Activated naive CD4-positive, alpha-beta T cell treated with anti-CD3 and anti-CD28 coated beads, Interleukin-2, amount 10 ng/mL, durations not matched to agents 7 days and 5 days (primary cell): ENCODE results near the gene BFSP1.

Experiments used
- CTCF ChIA-PET: fragments of 350-600 bp; sonication (Branson Sonifier 250); formaldehyde crosslinking; loops from one replicate; lab custom pipeline; 2021; ENCODE audit warnings: antibody characterized with exemption; lab: Charles Lee
- DNase-seq: peaks from one replicate; pipeline ENCODE4 v3.0.0-alpha.2; 2020
- H3K27ac Mint-ChIP-seq: one replicate; pipeline ENCODE4 v1.8.0; 2021; ENCODE audit warnings: mild to moderate bottlenecking, moderate library complexity, mixed read lengths
- H3K27me3 Mint-ChIP-seq: one replicate; pipeline ENCODE4 v1.8.0; 2021; ENCODE audit warnings: mild to moderate bottlenecking, mixed read lengths
- H3K36me3 Mint-ChIP-seq: one replicate; pipeline ENCODE4 v1.8.0; 2021; ENCODE audit warnings: mixed read lengths
- H3K4me1 Mint-ChIP-seq: one replicate; pipeline ENCODE4 v1.8.0; 2021; ENCODE audit warnings: mixed read lengths
- H3K4me3 Mint-ChIP-seq: one replicate; pipeline ENCODE4 v1.8.0; 2021; ENCODE audit warnings: mild to moderate bottlenecking, moderate library complexity, mixed read lengths
- H3K9me3 Mint-ChIP-seq: one replicate; pipeline ENCODE4 v1.8.0; 2021; ENCODE audit warnings: mixed read lengths

Gene BFSP1

DNA sequence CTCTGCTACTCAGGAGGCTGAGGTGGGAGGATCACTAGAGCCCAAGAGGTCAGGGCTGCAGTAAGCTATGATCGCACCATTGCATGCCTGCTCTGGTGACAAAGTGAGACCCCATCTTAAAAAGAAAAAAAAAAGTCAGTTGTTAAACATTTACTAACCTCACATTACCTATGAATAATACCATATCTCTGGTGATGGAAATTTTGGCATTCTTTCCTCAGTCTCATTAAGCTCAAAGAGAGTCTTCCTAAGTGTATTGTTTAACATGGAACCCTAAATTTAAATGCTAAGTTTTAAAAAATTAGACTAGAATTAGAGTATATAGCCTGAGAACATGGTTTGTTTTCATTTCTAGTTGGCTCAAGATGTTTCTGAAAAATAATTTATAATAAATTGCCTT, 11.3 kb upstream of the BFSP1 start:
- H3K9me3 Mint-ChIP-seq, result no peaks in the 10 kb centered on the region
- H3K4me1 Mint-ChIP-seq, result no peaks in the 10 kb centered on the region
- no peak overlapping the region for H3K4me3 Mint-ChIP-seq
- H3K27me3 Mint-ChIP-seq, result peaks cover 51% of the 10 kb centered on the region
- H3K36me3 Mint-ChIP-seq, result no peaks in the 10 kb centered on the region
- CTCF ChIA-PET, result interaction anchor here (0.7 kb wide), 2 partner anchors 50 to 317 kb away, joined by 3 read pairs; no protein-coding TSS in a partner anchor
- no peak for DNase-seq
- no peak overlapping the region for H3K27ac Mint-ChIP-seq

DNA sequence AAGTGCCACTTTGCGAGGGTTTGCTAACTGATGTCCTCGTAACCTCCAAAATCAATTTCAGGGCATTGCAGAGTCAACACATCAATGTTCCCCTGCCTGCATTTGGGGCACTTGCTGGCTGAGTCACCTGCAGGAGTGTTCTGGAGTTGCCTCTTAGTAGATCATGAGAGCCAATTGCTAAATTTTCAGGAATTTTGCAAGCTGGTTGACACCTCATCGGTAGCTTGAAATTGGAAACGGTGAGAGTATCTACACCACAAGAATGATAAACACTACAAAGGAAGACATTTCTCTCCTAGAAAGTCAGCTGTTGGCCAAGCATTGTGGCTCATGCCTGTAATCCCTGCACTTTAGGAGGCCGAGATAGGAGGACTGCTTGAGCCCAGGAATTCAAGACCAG, 10.8 kb upstream of the BFSP1 start:
- CTCF ChIA-PET, result interaction anchor here (0.7 to 2.8 kb wide), 2 partner anchors 74 to 318 kb away, joined by 3 to 6 read pairs; no protein-coding TSS in a partner anchor
- no peak overlapping the region for H3K27ac Mint-ChIP-seq
- no peaks in the 10 kb centered on the region for H3K9me3 Mint-ChIP-seq
- peaks cover 55% of the 10 kb centered on the region for H3K27me3 Mint-ChIP-seq
- peaks cover 3% of the 10 kb centered on the region for H3K4me1 Mint-ChIP-seq
- H3K36me3 Mint-ChIP-seq, result no peaks in the 10 kb centered on the region
- DNase-seq, result no peak
- no peak overlapping the region for H3K4me3 Mint-ChIP-seq

DNA sequence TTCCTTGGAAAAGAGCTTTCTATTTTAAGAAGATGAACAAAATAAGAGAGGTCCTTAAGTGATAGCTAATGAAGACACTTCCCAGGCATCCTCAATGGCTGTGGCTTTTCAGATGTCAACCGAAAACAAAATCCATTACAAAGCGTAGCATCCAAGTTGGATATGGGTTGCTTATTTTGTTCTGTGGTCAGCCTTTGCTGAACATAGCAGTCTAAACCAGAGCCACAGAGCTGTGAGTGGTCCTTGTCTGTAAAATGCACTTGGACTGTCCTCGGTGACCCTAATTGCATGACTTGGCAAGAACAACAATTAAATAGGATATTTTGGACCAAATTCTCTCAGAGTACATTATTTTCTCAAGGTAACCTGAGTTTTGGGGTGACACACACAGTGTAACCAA, 10.4 kb upstream of the BFSP1 start:
- Mint-ChIP-seq H3K27ac (no peak overlapping the region), H3K36me3 (no peaks in the 10 kb centered on the region), H3K4me1 (peaks cover 7% of the 10 kb centered on the region), H3K9me3 (no peaks in the 10 kb centered on the region), H3K4me3 (no peak overlapping the region), H3K27me3 (peaks cover 59% of the 10 kb centered on the region)
- CTCF ChIA-PET, result interaction anchor here (1.0 to 2.8 kb wide), 2 partner anchors 74 to 478 kb away, joined by 3 to 6 read pairs; no protein-coding TSS in a partner anchor
- no peak for DNase-seq

DNA sequence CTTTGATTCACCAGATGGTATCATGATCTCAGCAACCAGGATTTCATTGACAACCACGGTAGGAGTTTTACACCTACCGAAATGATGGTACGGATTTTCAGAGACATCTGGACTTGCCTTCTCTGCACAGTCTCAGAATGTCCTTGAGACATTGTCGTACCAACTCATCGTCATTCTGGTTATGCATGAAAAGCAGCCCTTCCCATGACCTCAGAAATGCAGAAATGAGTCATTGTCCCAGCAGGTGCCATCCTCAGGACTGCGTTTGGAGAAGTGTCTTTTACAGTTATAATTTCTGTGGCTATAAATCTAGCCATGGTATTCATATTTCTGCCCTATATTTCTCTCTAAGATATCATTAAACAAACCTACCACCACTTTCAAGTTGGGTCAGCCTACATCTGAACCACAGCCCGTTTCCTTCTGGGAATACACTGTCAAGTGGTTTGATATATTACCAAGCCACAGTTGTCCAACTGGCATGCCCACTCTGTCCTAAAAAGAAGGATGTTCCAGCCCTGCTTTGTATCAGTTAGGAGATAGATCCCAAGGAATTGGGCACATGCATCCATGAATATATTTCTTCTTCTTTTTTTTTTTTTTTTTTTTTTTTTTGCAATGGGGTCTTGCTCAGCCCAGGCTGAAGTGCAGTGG, 7.5 kb upstream of the BFSP1 start:
- no peak overlapping the region for H3K4me3 Mint-ChIP-seq
- DNase-seq, result no peak
- no peaks in the 10 kb centered on the region for H3K9me3 Mint-ChIP-seq
- CTCF ChIA-PET, result no interaction called here
- peaks cover 16% of the 10 kb centered on the region for H3K4me1 Mint-ChIP-seq
- no peak overlapping the region for H3K27ac Mint-ChIP-seq
- no peaks in the 10 kb centered on the region for H3K36me3 Mint-ChIP-seq
- peaks cover 47% of the 10 kb centered on the region for H3K27me3 Mint-ChIP-seq

DNA sequence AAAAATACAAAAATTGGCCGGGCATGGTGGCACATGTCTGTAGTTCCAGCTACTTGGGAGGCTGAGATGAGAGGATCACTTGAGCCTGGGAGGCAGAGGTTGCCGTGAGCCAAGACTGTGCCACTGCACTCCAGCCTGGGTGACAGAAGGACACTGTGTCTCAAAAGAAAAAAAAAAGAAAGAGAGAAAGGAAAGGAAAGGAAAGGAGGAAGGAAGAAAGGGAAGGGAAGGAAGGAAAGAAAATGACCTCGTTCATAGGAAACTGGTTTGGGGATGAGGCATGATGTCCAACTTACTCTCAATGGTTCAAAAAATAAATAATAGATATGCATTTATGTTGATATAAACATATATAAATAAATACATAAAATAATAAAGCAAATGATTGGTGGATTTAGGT, 6.8 kb upstream of the BFSP1 start:
- Mint-ChIP-seq H3K27ac (no peak overlapping the region), H3K4me1 (peaks cover 21% of the 10 kb centered on the region), H3K9me3 (no peaks in the 10 kb centered on the region), H3K36me3 (no peaks in the 10 kb centered on the region), H3K4me3 (no peak overlapping the region), H3K27me3 (peaks cover 44% of the 10 kb centered on the region)
- no peak for DNase-seq
- CTCF ChIA-PET, result interaction anchor here (1.2 to 2.1 kb wide), 3 partner anchors 33 to 87 kb away, joined by 5 to 11 read pairs (median 10); partner anchors contain the start of gene DSTN

DNA sequence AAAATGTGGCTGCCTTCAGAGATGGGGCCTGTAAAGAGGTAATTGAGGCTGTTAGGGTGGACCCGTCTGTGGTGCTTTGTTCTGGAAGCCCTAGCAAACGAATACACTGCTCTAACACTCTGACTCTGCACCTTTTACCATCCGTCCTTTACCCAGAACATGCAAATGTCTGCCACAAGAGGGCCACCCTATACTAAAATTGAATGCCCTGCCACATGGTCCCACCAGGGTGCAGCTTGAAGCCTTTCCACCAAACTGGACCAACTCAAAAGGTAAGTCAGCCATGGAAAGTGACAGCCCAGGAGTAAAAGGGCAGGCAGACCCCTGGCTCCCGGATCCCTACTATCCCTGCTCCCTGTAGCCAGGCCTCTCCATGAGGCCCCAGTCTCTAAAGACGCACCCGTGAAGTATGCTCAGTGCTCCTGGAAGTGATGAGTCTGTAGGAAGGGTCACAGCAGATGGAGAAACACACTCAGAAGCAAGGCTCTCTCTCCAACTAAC, 5.8 kb upstream of the BFSP1 start:
- Mint-ChIP-seq H3K27ac (no peak overlapping the region), H3K36me3 (no peaks in the 10 kb centered on the region), H3K4me1 (peaks cover 22% of the 10 kb centered on the region), H3K9me3 (no peaks in the 10 kb centered on the region), H3K27me3 (peaks cover 38% of the 10 kb centered on the region), H3K4me3 (no peak overlapping the region)
- peak; percentile 80 for DNase-seq
- CTCF ChIA-PET, result interaction anchor here (0.6 to 3.8 kb wide), 24 partner anchors 9 to 427 kb away, joined by 3 to 20 read pairs (median 4); partner anchors contain the start of genes DSTN and RRBP1

DNA sequence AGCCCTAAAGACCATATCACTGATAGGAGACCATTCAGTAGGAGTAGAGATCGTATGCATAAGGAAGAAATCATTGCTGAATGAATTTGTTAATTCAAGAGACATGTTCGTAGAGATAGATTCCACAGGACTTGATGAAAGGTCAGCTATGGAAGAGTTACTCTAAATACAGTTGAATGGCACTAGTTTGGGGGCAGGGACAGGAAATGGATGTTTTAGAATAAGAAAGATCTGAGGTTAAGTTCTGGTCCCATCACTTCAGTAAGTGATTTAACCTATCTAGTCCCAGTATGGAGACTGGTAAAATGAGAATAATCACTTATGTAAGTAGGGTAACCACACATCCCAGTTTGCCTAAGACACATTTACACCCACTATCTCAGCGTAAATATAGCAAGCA, 2.9 kb upstream of the BFSP1 start:
- Mint-ChIP-seq H3K4me3 (no peak overlapping the region), H3K36me3 (no peaks in the 10 kb centered on the region), H3K4me1 (peaks cover 37% of the 10 kb centered on the region), H3K9me3 (no peaks in the 10 kb centered on the region), H3K27ac (no peak overlapping the region), H3K27me3 (peaks cover 33% of the 10 kb centered on the region)
- no peak for DNase-seq
- CTCF ChIA-PET, result interaction anchor here (0.6 to 3.8 kb wide), 3 partner anchors 29 to 405 kb away, joined by 3 to 20 read pairs (median 5); no protein-coding TSS in a partner anchor

DNA sequence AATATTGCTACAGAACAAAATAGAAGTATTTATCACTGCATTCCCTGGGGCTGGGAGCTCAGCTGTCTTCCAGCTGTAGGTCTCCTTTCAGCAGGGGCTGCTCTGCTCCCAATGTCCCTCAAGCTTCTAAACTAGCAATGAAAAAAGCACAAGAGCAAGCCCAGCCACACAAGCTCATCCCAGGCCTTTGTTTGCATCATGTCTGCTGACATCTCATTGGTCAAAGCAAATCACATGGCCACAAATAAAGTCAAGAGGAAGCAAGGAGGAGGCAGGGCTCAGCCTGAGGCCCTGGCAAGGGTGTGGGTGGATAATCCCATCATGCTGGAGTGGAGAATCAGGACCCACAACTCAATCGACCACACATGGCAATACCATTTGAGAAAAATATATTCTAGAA, 2.2 kb upstream of the BFSP1 start:
- Mint-ChIP-seq H3K4me1 (peaks cover 37% of the 10 kb centered on the region), H3K9me3 (no peaks in the 10 kb centered on the region), H3K4me3 (no peak overlapping the region), H3K36me3 (no peaks in the 10 kb centered on the region), H3K27me3 (peaks cover 31% of the 10 kb centered on the region), H3K27ac (no peak overlapping the region)
- CTCF ChIA-PET, result interaction anchor here (0.9 to 1.8 kb wide), 3 partner anchors 77 to 405 kb away, joined by 3 to 5 read pairs (median 3); no protein-coding TSS in a partner anchor
- peak; percentile 36 for DNase-seq

DNA sequence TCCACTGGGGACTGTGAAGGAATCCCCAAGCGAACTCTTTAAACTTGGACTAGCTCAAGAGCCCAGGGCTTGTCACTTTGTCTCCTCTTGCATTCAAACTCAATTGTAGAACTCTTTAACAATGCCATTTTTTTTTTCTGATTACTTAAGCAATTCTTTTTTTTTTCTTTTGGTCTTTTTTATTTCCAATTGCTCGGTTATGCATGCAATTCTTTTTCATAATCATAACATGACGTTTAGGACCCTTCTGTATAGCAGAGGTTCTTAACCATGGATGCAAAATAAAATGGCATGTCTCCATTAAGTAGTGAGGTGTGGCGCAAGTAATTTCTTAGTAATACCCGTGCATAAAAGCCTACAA, 466 bp upstream of the BFSP1 start:
- no peak for DNase-seq
- CTCF ChIA-PET, result interaction anchor here (0.7 to 1.5 kb wide), 6 partner anchors 23 to 431 kb away, joined by 3 to 7 read pairs (median 3); no protein-coding TSS in a partner anchor
- peaks cover 30% of the 10 kb centered on the region for H3K4me1 Mint-ChIP-seq

DNA sequence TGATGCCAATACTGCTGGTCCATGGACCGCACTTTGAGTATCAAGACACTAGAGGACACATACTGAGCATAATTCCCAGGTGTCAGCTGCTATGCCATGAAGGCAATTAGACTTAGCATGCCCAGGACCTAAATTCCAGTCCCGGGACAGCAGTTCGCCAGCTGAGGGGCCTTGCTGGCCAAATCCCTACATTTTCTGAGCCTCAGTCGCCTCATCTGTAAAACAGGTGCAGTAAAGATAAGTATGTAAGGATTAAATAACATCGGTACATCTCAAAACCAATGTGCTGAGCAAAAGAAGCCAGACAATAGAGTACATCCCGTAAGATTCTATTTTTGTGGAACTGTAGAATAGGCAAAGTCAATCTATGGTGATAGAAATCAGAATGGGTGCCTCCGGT, 1.0 kb downstream of the BFSP1 start:
- Mint-ChIP-seq H3K36me3 (no peaks in the 10 kb centered on the region), H3K4me3 (peak overlapping the region; percentile 66), H3K27me3 (peaks cover 22% of the 10 kb centered on the region), H3K4me1 (peaks cover 29% of the 10 kb centered on the region), H3K27ac (peak overlapping the region; percentile 28), H3K9me3 (no peaks in the 10 kb centered on the region)
- no peak for DNase-seq
- CTCF ChIA-PET, result interaction anchor here (0.6 to 2.2 kb wide), 3 partner anchors 24 to 152 kb away, joined by 3 to 5 read pairs (median 3); partner anchors contain the start of gene RRBP1

More for the DNA sequence above, 466 bp upstream of the BFSP1 start:
- no peaks in the 10 kb centered on the region for H3K36me3 Mint-ChIP-seq
- H3K27me3 Mint-ChIP-seq, result peaks cover 20% of the 10 kb centered on the region
- H3K27ac Mint-ChIP-seq, result peak overlapping the region; percentile 94
- H3K4me3 Mint-ChIP-seq, result peak overlapping the region; percentile 87
- no peaks in the 10 kb centered on the region for H3K9me3 Mint-ChIP-seq

DNA sequence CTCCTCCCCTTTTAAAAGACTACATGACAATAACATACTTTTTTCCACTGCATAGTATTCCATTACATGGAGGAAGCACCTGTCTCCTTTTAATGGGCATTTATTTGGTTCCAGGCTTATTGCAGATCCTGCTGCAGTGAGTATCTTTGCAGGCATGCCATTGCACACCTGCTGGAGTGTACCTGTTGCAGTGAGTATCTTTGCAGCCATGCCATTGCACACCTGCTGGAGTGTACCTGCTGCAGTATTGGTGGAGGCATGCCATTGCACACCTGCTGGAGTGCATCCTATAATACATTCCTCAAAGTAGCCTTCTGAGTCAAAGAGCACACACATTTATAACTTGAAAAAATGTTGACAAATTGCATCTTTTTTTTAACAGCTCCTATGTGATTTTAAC, 1.6 kb downstream of the BFSP1 start:
- Mint-ChIP-seq H3K4me1 (peaks cover 29% of the 10 kb centered on the region), H3K27ac (no peak overlapping the region), H3K9me3 (no peaks in the 10 kb centered on the region), H3K4me3 (no peak overlapping the region), H3K36me3 (no peaks in the 10 kb centered on the region), H3K27me3 (peaks cover 21% of the 10 kb centered on the region)
- CTCF ChIA-PET, result interaction anchor here (1.4 to 2.2 kb wide), 2 partner anchors 24 to 153 kb away, joined by 3 to 5 read pairs; partner anchors contain the start of gene RRBP1
- no peak for DNase-seq

DNA sequence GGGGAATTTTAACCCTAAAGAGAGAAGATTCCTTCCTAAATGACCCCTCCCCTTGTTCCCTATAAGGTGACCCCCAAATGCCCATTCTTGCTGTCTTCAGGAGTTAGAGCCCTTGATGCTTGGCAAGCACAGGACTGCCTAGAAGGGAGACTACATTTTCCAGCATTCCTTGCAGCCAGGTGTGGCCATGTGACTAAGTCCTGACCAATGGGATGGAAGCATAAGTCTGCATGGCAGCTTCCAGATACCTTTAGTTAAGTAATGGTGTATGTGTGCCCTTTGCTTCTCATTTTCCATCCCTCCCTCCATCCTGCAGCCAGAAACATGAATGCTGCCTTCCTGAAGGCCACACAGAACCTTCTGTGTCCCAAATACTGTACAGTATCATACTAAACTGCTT, 5.5 kb downstream of the BFSP1 start:
- peak; percentile 42 for DNase-seq
- H3K4me3 Mint-ChIP-seq, result no peak overlapping the region
- H3K27ac Mint-ChIP-seq, result no peak overlapping the region
- H3K36me3 Mint-ChIP-seq, result no peaks in the 10 kb centered on the region
- H3K27me3 Mint-ChIP-seq, result peaks cover 28% of the 10 kb centered on the region
- no peaks in the 10 kb centered on the region for H3K9me3 Mint-ChIP-seq
- CTCF ChIA-PET, result no interaction called here
- H3K4me1 Mint-ChIP-seq, result peaks cover 7% of the 10 kb centered on the region

DNA sequence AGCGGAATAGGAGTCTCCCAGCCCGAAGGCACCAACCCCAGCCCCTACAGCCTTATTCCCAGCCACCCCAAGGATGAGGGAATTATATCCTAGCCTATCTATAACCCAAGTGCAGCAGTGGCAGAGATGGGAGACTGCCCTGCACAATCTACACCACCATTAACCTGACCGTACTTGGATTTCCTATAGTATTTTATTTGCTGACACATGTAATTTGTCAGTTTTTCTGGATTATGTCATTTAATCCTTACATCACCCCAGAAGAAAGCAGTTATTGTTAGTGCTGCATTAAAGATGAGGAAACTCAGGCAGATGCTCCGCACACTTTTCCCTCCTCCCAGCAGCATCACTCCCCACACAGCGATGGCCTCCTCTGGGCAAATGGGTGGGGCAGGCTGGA, 6.0 kb downstream of the BFSP1 start:
- Mint-ChIP-seq H3K27ac (no peak overlapping the region), H3K27me3 (peaks cover 28% of the 10 kb centered on the region), H3K36me3 (no peaks in the 10 kb centered on the region), H3K4me3 (no peak overlapping the region), H3K9me3 (no peaks in the 10 kb centered on the region), H3K4me1 (peaks cover 5% of the 10 kb centered on the region)
- CTCF ChIA-PET, result no interaction called here
- no peak for DNase-seq

DNA sequence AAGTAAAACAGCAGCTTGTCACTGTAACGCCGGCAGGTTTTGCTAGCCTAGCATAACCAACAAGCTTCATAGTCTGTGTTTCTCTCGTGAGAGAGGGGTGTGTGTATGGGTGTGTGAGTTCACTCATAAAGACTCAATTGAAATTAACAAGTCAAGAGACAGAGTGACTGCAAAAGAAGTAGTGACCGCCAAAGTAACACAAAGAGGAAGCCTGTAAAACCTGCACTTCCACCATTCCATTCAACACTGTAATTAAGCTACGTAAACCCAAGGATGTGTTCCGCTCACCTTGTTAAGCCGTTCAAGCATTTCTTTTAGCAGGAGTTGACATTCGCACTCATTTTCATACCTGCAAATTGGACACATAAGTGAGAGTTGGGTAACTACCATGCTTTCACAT, 6.6 kb downstream of the BFSP1 start:
- H3K4me3 Mint-ChIP-seq, result no peak overlapping the region
- no peaks in the 10 kb centered on the region for H3K36me3 Mint-ChIP-seq
- CTCF ChIA-PET, result no interaction called here
- no peaks in the 10 kb centered on the region for H3K9me3 Mint-ChIP-seq
- no peak overlapping the region for H3K27ac Mint-ChIP-seq
- DNase-seq, result no peak
- peaks cover 29% of the 10 kb centered on the region for H3K27me3 Mint-ChIP-seq
- H3K4me1 Mint-ChIP-seq, result peaks cover 4% of the 10 kb centered on the region
